CD4-positive, alpha-beta T cell treated with Interleukin-17A for 1 hour (primary cell): Measurements from ENCODE around the gene FXN.
"Not testable (repeated sequence)": the region's sequence is repeated elsewhere in the genome, so short reads cannot be mapped to it uniquely, and the experiment has no call there.

Experiments used
- DNase-seq: peaks from one replicate; pipeline ENCODE4 v3.0.0-alpha.2; 2020

Gene FXN

GRCh38 chr9:69035438-69036308 lies at the start of gene FXN:
Gene FXN, plus strand, starts transcription at chr9:69035752. Its CDS starts 31 bp downstream, at chr9:69035783.
- peak; percentile 82 for DNase-seq

GRCh38 chr9:68986949-68987348 lies 48.6 kb upstream of the FXN start:
- DNase-seq: not testable (repeated sequence)

GRCh38 chr9:68991457-68991856 lies 44.1 kb upstream of the FXN start:
- DNase-seq: no peak

GRCh38 chr9:68995776-68996175 lies 39.8 kb upstream of the FXN start:
- DNase-seq: no peak

- DNase-seq: peak; percentile 25
Measured at GRCh38 chr9:68996462-68996861, 39.1 kb upstream of the FXN start.

GRCh38 chr9:68997666-68998065 lies 37.9 kb upstream of the FXN start:
- no peak for DNase-seq

GRCh38 chr9:68998385-68998784 lies 37.2 kb upstream of the FXN start:
- no peak for DNase-seq

- DNase-seq: no peak
Measured at GRCh38 chr9:68998812-68999211, 36.7 kb upstream of the FXN start.

GRCh38 chr9:68999393-69000105 lies 36.0 kb upstream of the FXN start:
- peak; percentile 80 for DNase-seq

GRCh38 chr9:69001921-69002320 lies 33.6 kb upstream of the FXN start:
- DNase-seq: no peak

GRCh38 chr9:69003051-69003450 lies 32.5 kb upstream of the FXN start:
- no peak for DNase-seq

GRCh38 chr9:69004836-69005235 lies 30.7 kb upstream of the FXN start:
- no peak for DNase-seq

- DNase-seq: no peak
Measured at GRCh38 chr9:69009708-69010107, 25.8 kb upstream of the FXN start.

GRCh38 chr9:69012696-69013381 lies 22.7 kb upstream of the FXN start:
- no peak for DNase-seq

GRCh38 chr9:69013382-69013727 lies 22.2 kb upstream of the FXN start:
- no peak for DNase-seq

GRCh38 chr9:69014013-69014412 lies 21.5 kb upstream of the FXN start, which contains the start of gene PRKACG:
Gene PRKACG, minus strand, starts transcription at chr9:69014113. Its CDS starts 21 bp downstream, at chr9:69014092.
- DNase-seq: no peak

- no peak for DNase-seq
Measured at GRCh38 chr9:69016191-69017096, 19.1 kb upstream of the FXN start.

- no peak for DNase-seq
Measured at GRCh38 chr9:69018737-69019136, 16.8 kb upstream of the FXN start.

- peak; percentile 61 for DNase-seq
Measured at GRCh38 chr9:69019808-69020207, 15.7 kb upstream of the FXN start.

GRCh38 chr9:69020301-69021145 lies 15.0 kb upstream of the FXN start:
- DNase-seq: no peak

GRCh38 chr9:69023650-69024049 lies 11.9 kb upstream of the FXN start:
- DNase-seq: no peak
